Hematopoietic multipotent progenitor cell treated with erythropoietin and hydrocortisone succinate and interleukin-3 and kit ligand, for 15 days (in vitro differentiated cells): Measurements from ENCODE around the gene AHDC1.
"Not testable (repeated sequence)": the region's sequence is repeated elsewhere in the genome, so short reads cannot be mapped to it uniquely, and the experiment has no call there.

Source experiments
- DNase-seq: peaks from one replicate; pipeline ENCODE4 v3.0.0-alpha.2; 2015; ENCODE audit warnings: low spot score

The AHDC1 gene

DNA sequence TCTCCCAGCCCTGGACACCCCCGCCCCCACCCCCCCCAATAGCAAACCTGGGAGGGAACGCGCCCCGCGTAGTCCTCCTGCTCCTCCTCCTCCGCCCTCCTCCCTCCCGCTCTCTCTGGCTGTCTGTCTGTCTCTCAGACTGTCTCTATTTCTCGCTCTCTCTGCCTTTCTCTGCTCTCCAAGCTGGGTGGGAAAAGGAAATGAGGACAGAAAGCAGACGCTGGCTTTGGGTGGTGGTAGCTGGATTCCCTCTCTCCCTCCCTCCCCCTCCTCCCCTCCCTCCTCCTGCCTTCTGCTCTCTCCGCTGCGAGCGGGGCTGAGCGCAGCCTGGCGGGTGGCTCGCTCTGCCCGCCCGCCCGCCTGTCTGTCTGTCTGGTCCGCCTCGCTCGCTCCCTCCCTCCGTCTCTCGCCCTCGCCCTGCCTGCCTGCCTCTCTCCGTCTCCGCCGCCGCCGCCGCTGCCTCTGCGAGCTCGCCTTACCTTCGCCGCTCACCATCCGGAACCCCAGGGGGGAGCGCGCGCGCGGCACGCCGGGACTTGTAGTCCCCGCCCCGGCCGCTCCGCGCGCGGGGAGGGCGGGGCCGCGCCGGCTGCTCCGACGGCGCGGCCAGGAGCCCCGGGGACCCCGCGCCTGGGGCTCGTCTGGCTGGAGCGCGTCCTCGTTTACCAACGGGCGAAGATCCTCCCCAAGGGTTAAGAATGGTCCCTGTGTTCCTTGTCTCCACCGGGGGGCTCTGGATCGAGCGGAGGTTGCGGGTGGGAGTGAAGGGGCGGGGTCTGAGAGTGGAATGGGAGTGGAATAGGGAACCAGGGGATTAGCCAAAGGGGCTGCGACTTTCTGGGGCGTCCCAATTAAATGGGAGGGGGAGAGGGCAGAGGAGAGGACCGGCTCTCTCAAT is at the start of gene AHDC1:
Gene AHDC1, minus strand, starts transcription at position 464 of the 898 bp plus-strand sequence. CDS start 52,029 bp downstream, outside the sequence.
- peak; percentile 89 for DNase-seq

- DNase-seq, result no peak
Measured at GRCh38 chr1:27652111-27652864, 48.3 kb upstream of the AHDC1 start.

GRCh38 chr1:27650539-27651175 is 46.7 kb upstream of the AHDC1 start:
- no peak for DNase-seq

GRCh38 chr1:27650171-27650538 is 46.2 kb upstream of the AHDC1 start:
- DNase-seq, result no peak

GRCh38 chr1:27649306-27649635 is 45.3 kb upstream of the AHDC1 start:
- no peak for DNase-seq

GRCh38 chr1:27648602-27649305 is 44.8 kb upstream of the AHDC1 start:
- no peak for DNase-seq

DNA sequence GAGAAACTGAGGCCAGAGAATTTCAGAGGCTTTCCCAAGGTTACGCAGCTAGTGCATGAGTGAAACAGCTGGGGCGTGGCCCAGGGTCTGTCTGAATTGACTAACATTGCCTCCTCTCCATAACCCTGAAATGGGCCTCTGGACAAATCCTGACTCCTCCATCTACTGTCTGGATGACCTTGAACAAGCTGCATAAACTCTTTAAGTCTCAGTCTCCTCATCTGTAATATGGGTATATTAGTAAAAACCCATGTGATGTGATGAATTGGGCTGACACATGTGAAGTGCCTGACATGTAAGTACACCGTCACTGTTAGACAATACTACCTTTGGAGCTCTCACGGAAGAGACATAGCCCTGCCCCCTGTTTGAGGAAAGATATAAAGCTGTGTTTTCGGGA is 43.4 kb upstream of the AHDC1 start:
- no peak for DNase-seq

DNA sequence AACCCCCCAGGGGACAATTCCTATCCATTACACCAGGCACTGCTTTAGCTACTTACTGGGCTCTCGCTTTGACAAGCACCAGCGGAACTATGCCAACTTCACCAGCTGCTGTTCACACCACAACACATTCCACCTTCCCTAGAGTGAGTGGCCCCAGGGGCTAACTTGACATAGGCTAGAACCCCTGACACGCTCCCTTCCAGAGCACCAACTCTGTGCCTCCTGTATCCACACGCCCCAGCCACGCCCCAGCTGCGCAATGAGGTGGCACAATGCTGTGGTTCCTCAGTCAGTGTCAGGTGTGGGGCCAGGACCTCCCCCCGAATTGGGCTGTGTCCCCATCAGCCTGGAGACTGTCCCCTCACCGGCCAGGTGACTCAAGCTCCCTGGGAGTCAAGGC is 42.7 kb upstream of the AHDC1 start:
- no peak for DNase-seq

DNA sequence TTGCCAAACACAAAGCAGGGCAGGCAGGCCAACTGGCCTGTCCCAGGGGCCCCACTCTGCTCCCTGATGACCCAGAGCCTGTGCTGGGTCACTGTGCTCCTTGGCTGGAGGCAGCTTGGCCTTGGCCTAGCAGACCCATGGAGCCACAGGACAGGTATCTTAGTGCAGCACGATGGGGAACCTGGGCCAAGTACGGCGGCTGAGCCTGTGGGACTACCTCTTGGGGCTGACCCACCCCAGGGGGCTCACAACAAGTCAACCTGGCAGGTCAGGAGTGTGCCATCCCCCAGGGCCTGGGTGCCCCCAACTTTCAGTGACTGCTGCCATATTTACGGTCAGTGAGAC is 41.1 kb upstream of the AHDC1 start:
- no peak for DNase-seq

- DNase-seq, result no peak
Measured at GRCh38 chr1:27644369-27645070, 40.6 kb upstream of the AHDC1 start.

DNA sequence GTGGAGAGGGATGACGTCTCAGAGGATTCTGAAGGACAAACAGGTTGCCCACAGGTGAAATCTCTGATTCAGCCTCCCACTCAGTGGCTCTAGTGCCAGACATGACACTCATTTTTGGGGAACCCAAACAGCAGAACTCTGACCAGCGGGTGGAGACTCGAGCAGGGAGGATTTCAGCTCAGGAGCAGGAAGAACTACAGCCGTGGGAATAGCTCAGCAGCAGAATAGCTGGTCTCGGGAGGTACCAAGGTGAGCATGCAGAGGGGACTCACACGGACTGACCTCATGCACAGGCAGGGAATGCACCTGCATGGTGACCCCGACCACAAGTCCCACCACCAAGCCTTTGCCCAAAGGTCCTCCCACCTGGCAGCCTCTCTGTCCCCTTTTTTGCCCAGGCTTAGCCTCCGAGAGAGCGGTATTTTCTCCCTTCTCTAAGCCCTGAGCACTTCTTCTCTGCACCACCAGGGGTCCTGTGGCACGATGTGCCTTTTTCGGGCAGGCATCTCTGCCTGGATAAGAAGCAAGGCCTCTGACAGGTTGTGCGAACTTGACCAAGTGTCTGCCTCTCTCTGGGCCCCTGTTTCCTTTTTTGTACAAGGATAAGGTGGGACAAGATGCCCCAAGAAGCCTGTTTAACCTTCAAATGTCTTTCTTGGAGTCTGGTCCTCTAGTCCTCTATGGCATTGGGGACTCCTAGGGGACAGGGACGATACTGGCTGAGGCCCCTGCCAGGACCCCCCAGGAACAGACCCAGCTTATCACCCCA is 39.8 kb upstream of the AHDC1 start:
- peak; percentile 53 for DNase-seq

DNA sequence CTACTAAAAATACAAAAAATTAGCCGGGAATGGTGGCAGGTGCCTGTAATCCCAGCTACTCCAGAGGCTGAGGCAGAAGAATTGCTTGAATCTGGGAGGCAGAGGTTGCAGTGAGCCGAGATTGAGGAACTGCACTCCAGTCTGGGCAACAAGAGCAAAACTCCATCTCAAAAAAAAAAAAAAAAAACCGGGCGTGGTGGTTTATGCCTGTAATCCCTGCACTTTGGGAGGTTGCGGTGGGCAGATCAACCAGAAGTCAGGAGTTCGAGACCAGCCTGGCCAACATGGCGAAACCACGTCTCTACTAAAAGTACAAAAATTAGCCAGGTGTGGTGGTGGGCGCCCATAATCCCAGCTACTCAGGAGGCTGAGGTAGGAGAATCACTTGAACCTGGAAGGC is 36.6 kb upstream of the AHDC1 start:
- not testable (repeated sequence) for DNase-seq

DNA sequence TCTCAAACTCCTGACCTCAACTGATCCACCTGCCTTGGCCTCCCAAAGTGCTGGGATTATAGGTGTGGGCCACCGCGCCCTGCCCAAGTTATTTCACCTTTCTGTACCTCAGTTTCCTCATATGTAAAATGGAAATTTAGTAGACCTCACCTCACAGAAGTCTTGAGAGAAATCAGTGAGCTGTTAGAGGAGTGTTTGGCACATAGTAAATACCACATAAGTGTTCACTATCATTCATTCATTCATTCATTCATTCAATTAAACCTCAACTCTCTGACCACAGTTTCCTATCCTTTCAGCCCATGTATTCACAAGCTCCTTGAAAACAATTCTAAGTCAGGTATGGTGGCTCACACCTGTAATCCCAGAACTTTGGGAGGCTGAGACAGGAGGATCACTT is 34.9 kb upstream of the AHDC1 start:
- DNase-seq, result no peak

- DNase-seq, result no peak
Measured at GRCh38 chr1:27638047-27638734, 34.2 kb upstream of the AHDC1 start.

GRCh38 chr1:27635396-27636142 is 31.6 kb upstream of the AHDC1 start:
- no peak for DNase-seq

DNA sequence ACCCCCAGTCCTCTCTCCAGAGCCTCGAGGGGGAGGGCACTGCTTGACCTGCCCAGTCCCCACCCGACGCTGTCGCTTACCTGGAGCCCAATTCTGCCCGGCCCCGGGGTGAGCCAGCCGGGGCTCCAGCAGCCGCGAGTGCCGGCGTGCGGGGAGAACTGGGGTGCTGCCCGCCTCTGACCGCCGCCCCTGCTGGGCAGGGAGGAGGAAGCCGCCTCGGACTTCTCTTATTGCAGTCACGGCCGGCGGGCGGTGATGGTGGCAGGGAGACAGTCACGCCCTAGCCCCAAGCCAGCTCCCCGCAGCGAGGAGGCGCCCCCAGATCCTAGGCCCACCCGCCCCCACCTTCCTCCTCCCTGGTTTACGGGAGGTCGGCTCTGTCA is 31.0 kb upstream of the AHDC1 start, which contains the start of gene FGR:
Gene FGR, minus strand, starts transcription at position 201 of the 383 bp plus-strand sequence. CDS start 11,269 bp downstream, outside the sequence.
- no peak for DNase-seq

- DNase-seq, result no peak
Measured at GRCh38 chr1:27634177-27634984, 30.4 kb upstream of the AHDC1 start.

GRCh38 chr1:27633640-27634176 is 29.8 kb upstream of the AHDC1 start:
- DNase-seq, result no peak

DNA sequence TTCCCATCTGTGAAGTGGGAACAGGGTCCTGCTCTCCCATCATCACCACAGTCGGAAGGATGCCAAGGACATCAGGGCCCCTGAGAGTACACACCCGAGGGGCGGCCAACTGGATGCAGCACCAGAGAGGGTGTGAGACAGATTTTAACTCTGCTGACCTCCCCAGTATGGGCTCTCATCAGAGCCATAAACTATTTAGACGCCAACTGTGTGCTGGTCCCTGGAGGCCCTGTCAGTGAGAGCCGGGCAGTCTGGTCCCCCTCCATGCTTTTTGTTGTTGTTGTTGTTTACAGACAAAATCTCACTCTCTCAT is 29.3 kb upstream of the AHDC1 start:
- no peak for DNase-seq
